ENCODE data around the gene FAM20C. TPM values are rescaled to one million over a fixed set of nuclear protein-coding genes. Genes with fewer than 3 reads are reported as not detected.

Gene FAM20C
- total and polyA plus RNA-seq, 3 experiments from 2014 or later = 3.2 to 3.6 TPM; not detected in 1

GRCh38 chr7:156111-157007 is 36.0 kb upstream of the FAM20C start:
- Histone ChIP-seq H3K27me3 (ENCODE audit: insufficient read depth, low read length, poor library complexity, severe bottlenecking) (no peaks in the 10 kb centered on the region), H3K4me3 (ENCODE audit: low read length) (no peak overlapping the region), H3K4me1 (ENCODE audit: insufficient read depth, low read length) (no peaks in the 10 kb centered on the region), H3K36me3 (ENCODE audit: insufficient read depth, low read length) (no peaks in the 10 kb centered on the region), H3K9me3 (ENCODE audit: low read length) (no peaks in the 10 kb centered on the region), H3K27ac (ENCODE audit: low read depth, low read length) (no peak overlapping the region)
- peaks cover 0 to 3% of the 10 kb centered on the region in 2 donors for H3K27me3 Mint-ChIP-seq
- peak overlapping the region in 1 of 8 donors; percentile 68 for H3K27ac Mint-ChIP-seq
- no peaks in the 10 kb centered on the region for H3K4me1 Mint-ChIP-seq
- CTCF ChIA-PET = no interaction called here
- DNase-seq = peak in 1 of 5 donors; percentile 41
- POLR2A ChIA-PET = no interaction called here
- H3K36me3 Mint-ChIP-seq = no peaks in the 10 kb centered on the region
- H3K9me3 Mint-ChIP-seq = no peaks in the 10 kb centered on the region
- H3K4me3 Mint-ChIP-seq = no peak overlapping the region

- Histone ChIP-seq H3K4me3 (ENCODE audit: low read length) (no peak overlapping the region), H3K4me1 (ENCODE audit: insufficient read depth, low read length) (no peaks in the 10 kb centered on the region), H3K36me3 (ENCODE audit: insufficient read depth, low read length) (no peaks in the 10 kb centered on the region), H3K9me3 (ENCODE audit: low read length) (no peaks in the 10 kb centered on the region), H3K27ac (ENCODE audit: low read depth, low read length) (no peak overlapping the region), H3K27me3 (ENCODE audit: insufficient read depth, low read length, poor library complexity, severe bottlenecking) (no peaks in the 10 kb centered on the region)
- H3K4me1 Mint-ChIP-seq = no peaks in the 10 kb centered on the region
- POLR2A ChIA-PET = no interaction called here
- H3K27me3 Mint-ChIP-seq = peaks cover 0 to 3% of the 10 kb centered on the region in 2 donors
- DNase-seq = no peak
- CTCF ChIA-PET = no interaction called here
- no peak overlapping the region for H3K27ac Mint-ChIP-seq
- H3K4me3 Mint-ChIP-seq = no peak overlapping the region
- H3K36me3 Mint-ChIP-seq = no peaks in the 10 kb centered on the region
- H3K9me3 Mint-ChIP-seq = no peaks in the 10 kb centered on the region
Measured at GRCh38 chr7:157008-157310, 35.4 kb upstream of the FAM20C start.

GRCh38 chr7:157771-158625 is 34.4 kb upstream of the FAM20C start:
- Mint-ChIP-seq H3K27me3 (peaks cover 3 to 6% of the 10 kb centered on the region in 2 donors), H3K4me3 (no peak overlapping the region), H3K4me1 (no peaks in the 10 kb centered on the region), H3K36me3 (no peaks in the 10 kb centered on the region), H3K9me3 (no peaks in the 10 kb centered on the region), H3K27ac (no peak overlapping the region)
- ChIA-PET POLR2A (no interaction called here), CTCF (no interaction called here)
- H3K27ac ChIP-seq (ENCODE audit: low read depth, low read length) = no peak overlapping the region
- H3K9me3 ChIP-seq (ENCODE audit: low read length) = no peaks in the 10 kb centered on the region
- no peaks in the 10 kb centered on the region for H3K36me3 ChIP-seq (ENCODE audit: insufficient read depth, low read length)
- no peaks in the 10 kb centered on the region for H3K27me3 ChIP-seq (ENCODE audit: insufficient read depth, low read length, poor library complexity, severe bottlenecking)
- no peaks in the 10 kb centered on the region for H3K4me1 ChIP-seq (ENCODE audit: insufficient read depth, low read length)
- H3K4me3 ChIP-seq (ENCODE audit: low read length) = no peak overlapping the region
- peak in 1 of 5 donors; percentile 25 for DNase-seq

- Mint-ChIP-seq H3K4me3 (no peak overlapping the region), H3K27me3 (peaks cover 7 to 8% of the 10 kb centered on the region in 2 donors), H3K9me3 (no peaks in the 10 kb centered on the region), H3K27ac (no peak overlapping the region), H3K36me3 (no peaks in the 10 kb centered on the region), H3K4me1 (no peaks in the 10 kb centered on the region)
- no peak overlapping the region for H3K27ac ChIP-seq (ENCODE audit: low read depth, low read length)
- POLR2A ChIA-PET = no interaction called here
- no peaks in the 10 kb centered on the region for H3K27me3 ChIP-seq (ENCODE audit: insufficient read depth, low read length, poor library complexity, severe bottlenecking)
- H3K4me1 ChIP-seq (ENCODE audit: insufficient read depth, low read length) = no peaks in the 10 kb centered on the region
- peak in 1 of 5 donors; percentile 37 for DNase-seq
- no peaks in the 10 kb centered on the region for H3K9me3 ChIP-seq (ENCODE audit: low read length)
- no peaks in the 10 kb centered on the region for H3K36me3 ChIP-seq (ENCODE audit: insufficient read depth, low read length)
- H3K4me3 ChIP-seq (ENCODE audit: low read length) = no peak overlapping the region
- CTCF ChIA-PET = no interaction called here
Measured at GRCh38 chr7:158771-159170, 33.6 kb upstream of the FAM20C start.

- POLR2A ChIA-PET = no interaction called here
- Mint-ChIP-seq H3K27ac (no peak overlapping the region), H3K4me3 (peak overlapping the region in 1 of 7 donors; percentile 32), H3K4me1 (no peaks in the 10 kb centered on the region), H3K27me3 (peaks cover 10 to 11% of the 10 kb centered on the region in 2 donors), H3K36me3 (no peaks in the 10 kb centered on the region), H3K9me3 (no peaks in the 10 kb centered on the region)
- Histone ChIP-seq H3K36me3 (ENCODE audit: insufficient read depth, low read length) (no peaks in the 10 kb centered on the region), H3K27me3 (ENCODE audit: insufficient read depth, low read length, poor library complexity, severe bottlenecking) (no peaks in the 10 kb centered on the region), H3K27ac (ENCODE audit: low read depth, low read length) (no peak overlapping the region), H3K9me3 (ENCODE audit: low read length) (no peaks in the 10 kb centered on the region), H3K4me3 (ENCODE audit: low read length) (no peak overlapping the region), H3K4me1 (ENCODE audit: insufficient read depth, low read length) (no peaks in the 10 kb centered on the region)
- CTCF ChIA-PET = no interaction called here
- DNase-seq = peak in 1 of 5 donors; percentile 43
Measured at GRCh38 chr7:159370-160270, 32.8 kb upstream of the FAM20C start.

- Mint-ChIP-seq H3K9me3 (no peaks in the 10 kb centered on the region), H3K4me1 (no peaks in the 10 kb centered on the region), H3K27me3 (peaks cover 10 to 23% of the 10 kb centered on the region in 2 donors), H3K36me3 (no peaks in the 10 kb centered on the region), H3K27ac (no peak overlapping the region), H3K4me3 (no peak overlapping the region)
- Histone ChIP-seq H3K27me3 (ENCODE audit: insufficient read depth, low read length, poor library complexity, severe bottlenecking) (no peaks in the 10 kb centered on the region), H3K4me1 (ENCODE audit: insufficient read depth, low read length) (no peaks in the 10 kb centered on the region), H3K4me3 (ENCODE audit: low read length) (no peak overlapping the region), H3K36me3 (ENCODE audit: insufficient read depth, low read length) (no peaks in the 10 kb centered on the region), H3K27ac (ENCODE audit: low read depth, low read length) (no peak overlapping the region), H3K9me3 (ENCODE audit: low read length) (no peaks in the 10 kb centered on the region)
- peak in 1 of 5 donors; percentile 28 for DNase-seq
- ChIA-PET POLR2A (no interaction called here), CTCF (interaction anchor here (0.8 kb wide), 1 partner anchor 11 kb away, joined by 3 read pairs; no protein-coding TSS in a partner anchor)
Measured at GRCh38 chr7:160958-161725, 31.2 kb upstream of the FAM20C start.

- Mint-ChIP-seq H3K4me3 (no peak overlapping the region), H3K27me3 (peaks cover 15 to 31% of the 10 kb centered on the region in 2 donors), H3K27ac (no peak overlapping the region), H3K4me1 (no peaks in the 10 kb centered on the region), H3K36me3 (no peaks in the 10 kb centered on the region), H3K9me3 (no peaks in the 10 kb centered on the region)
- H3K4me1 ChIP-seq (ENCODE audit: insufficient read depth, low read length) = no peaks in the 10 kb centered on the region
- ChIA-PET CTCF (interaction anchor here (1.1 kb wide), 1 partner anchor 15 kb away, joined by 4 read pairs; no protein-coding TSS in a partner anchor), POLR2A (no interaction called here)
- H3K9me3 ChIP-seq (ENCODE audit: low read length) = no peaks in the 10 kb centered on the region
- H3K27ac ChIP-seq (ENCODE audit: low read depth, low read length) = no peak overlapping the region
- no peaks in the 10 kb centered on the region for H3K36me3 ChIP-seq (ENCODE audit: insufficient read depth, low read length)
- no peaks in the 10 kb centered on the region for H3K27me3 ChIP-seq (ENCODE audit: insufficient read depth, low read length, poor library complexity, severe bottlenecking)
- no peak overlapping the region for H3K4me3 ChIP-seq (ENCODE audit: low read length)
- DNase-seq = peak in 1 of 5 donors; percentile 15
Measured at GRCh38 chr7:162632-163297, 29.6 kb upstream of the FAM20C start.
